Trophoblast cell (in vitro differentiated cells and primary cell): Measurements from ENCODE around the gene CACNA1D.

Experiments
- DNase-seq, 2 donors: peaks; one replicate each; pipeline ENCODE4 v3.0.0-alpha.2; 2016
- H2AFZ ChIP-seq: 2 replicates; pipeline ENCODE4 v1.6.1; 2013; ENCODE audit warnings: low read length, moderate library complexity, mild to moderate bottlenecking; ENCODE audit not compliant: insufficient read depth, poor library complexity
- H2AK5ac ChIP-seq: 2 replicates; pipeline ENCODE4 v1.6.1; 2013; ENCODE audit warnings: mild to moderate bottlenecking, low read length
- H2BK120ac ChIP-seq: 2 replicates; pipeline ENCODE4 v1.6.1; 2013; ENCODE audit warnings: low read length, mild to moderate bottlenecking, moderate library complexity; ENCODE audit not compliant: insufficient read depth, poor library complexity
- H2BK12ac ChIP-seq: 2 replicates; pipeline ENCODE4 v1.6.1; 2013; ENCODE audit warnings: mild to moderate bottlenecking, low read length, moderate library complexity
- H2BK5ac ChIP-seq: 2 replicates; pipeline ENCODE4 v1.6.1; 2013; ENCODE audit warnings: low read length, low read depth, moderate library complexity, mild to moderate bottlenecking; ENCODE audit not compliant: poor library complexity
- H3K14ac ChIP-seq: 2 replicates; pipeline ENCODE4 v1.6.1; 2013; ENCODE audit warnings: mild to moderate bottlenecking, low read length
- H3K18ac ChIP-seq: 2 replicates; pipeline ENCODE4 v1.6.1; 2013; ENCODE audit warnings: mild to moderate bottlenecking, low read length
- H3K23ac ChIP-seq: 2 replicates; pipeline ENCODE4 v1.6.1; 2013; ENCODE audit warnings: low read length
- H3K27ac ChIP-seq: 2 replicates; pipeline ENCODE4 v1.5.1; 2013; ENCODE audit warnings: low read depth, mild to moderate bottlenecking, inconsistent platforms, low read length, moderate library complexity
- H3K27me3 ChIP-seq: 2 replicates; pipeline ENCODE4 v1.6.1; 2013; ENCODE audit warnings: inconsistent platforms, mild to moderate bottlenecking, low read length, moderate library complexity; ENCODE audit not compliant: insufficient read depth
- H3K36me3 ChIP-seq, 2 experiments: 1 replicate in 1 of 2; 2 replicates in 1 of 2; pipeline ENCODE4 v1.6.1; 2013; ENCODE audit warnings: low read length in 2 of 2, mild to moderate bottlenecking in 2 of 2, moderate library complexity in 1 of 2; ENCODE audit not compliant: insufficient read depth in 2 of 2, control insufficient read depth in 1 of 2
- H3K4ac ChIP-seq: 2 replicates; pipeline ENCODE4 v1.6.1; 2013; ENCODE audit warnings: low read depth, mild to moderate bottlenecking, low read length, moderate library complexity
- H3K4me1 ChIP-seq, 2 experiments: 1 replicate in 1 of 2; 2 replicates in 1 of 2; pipeline ENCODE4 v1.6.1; 2013; ENCODE audit warnings: low read length in 2 of 2, mild to moderate bottlenecking in 2 of 2, moderate library complexity in 1 of 2; ENCODE audit not compliant: insufficient read depth in 2 of 2, control insufficient read depth in 1 of 2
- H3K4me2 ChIP-seq: 2 replicates; pipeline ENCODE4 v1.6.1; 2013; ENCODE audit warnings: inconsistent platforms, mild to moderate bottlenecking, low read length, moderate library complexity
- H3K4me3 ChIP-seq: 2 replicates; pipeline ENCODE4 v1.5.1; 2013; ENCODE audit warnings: mild to moderate bottlenecking, low read depth, low read length, inconsistent platforms
- H3K79me1 ChIP-seq: one replicate; pipeline ENCODE4 v1.6.1; 2013; ENCODE audit warnings: low read length
- H3K79me2 ChIP-seq: 2 replicates; pipeline ENCODE4 v1.6.1; 2013; ENCODE audit warnings: low read length, mild to moderate bottlenecking; ENCODE audit not compliant: control insufficient read depth, insufficient read depth, poor library complexity
- H3K9ac ChIP-seq: 2 replicates; pipeline ENCODE4 v1.6.1; 2013; ENCODE audit warnings: mild to moderate bottlenecking, low read length
- H3K9me3 ChIP-seq: 2 replicates; pipeline ENCODE4 v1.6.1; 2013; ENCODE audit warnings: low read depth, mild to moderate bottlenecking, control low read depth, inconsistent platforms, low read length; ENCODE audit not compliant: insufficient read depth
- H4K12ac ChIP-seq: 2 replicates; pipeline ENCODE4 v1.6.1; 2013; ENCODE audit warnings: low read depth, mild to moderate bottlenecking, low read length, moderate library complexity
- H4K8ac ChIP-seq: 2 replicates; pipeline ENCODE4 v1.6.1; 2013; ENCODE audit warnings: low read depth, mild to moderate bottlenecking, low read length, moderate library complexity
- H4K91ac ChIP-seq: one replicate; pipeline ENCODE4 v1.6.1; 2013; ENCODE audit warnings: low read depth, mild to moderate bottlenecking, low read length, moderate library complexity
- WGBS: extraction: QIAGEN DNeasy Blood & Tissue Kit; methylation state at CpG from one replicate; pipeline ENCODE4 v1.1.7; 2013; ENCODE audit warnings: missing lambda C conversion rate; ENCODE audit not compliant: insufficient read length, insufficient coverage; ENCODE audit errors: extremely low coverage; 5-methylcytosine and 5-hydroxymethylcytosine counted together

CACNA1D gene

GRCh38 chr3:53754325-53754724 is 259.9 kb downstream of the CACNA1D start:
- WGBS = no CpG with 5 or more reads among the region's 9 CpGs
- H3K18ac ChIP-seq = no peak overlapping the region
- no peaks in the 10 kb centered on the region for H3K9me3 ChIP-seq
- no peaks in the 10 kb centered on the region for H3K36me3 ChIP-seq
- H3K4me3 ChIP-seq = no peak overlapping the region
- H2AK5ac ChIP-seq = no peak overlapping the region
- no peak overlapping the region for H2BK5ac ChIP-seq
- H3K27ac ChIP-seq = no peak overlapping the region
- H4K12ac ChIP-seq = no peak overlapping the region
- H2BK120ac ChIP-seq = no peak overlapping the region
- no peak overlapping the region for H4K8ac ChIP-seq
- H3K79me1 ChIP-seq = no peaks in the 10 kb centered on the region
- H3K14ac ChIP-seq = no peak overlapping the region
- no peak overlapping the region for H3K4ac ChIP-seq
- no peaks in the 10 kb centered on the region for H3K27me3 ChIP-seq
- no peak overlapping the region for H4K91ac ChIP-seq
- H3K23ac ChIP-seq = no peak overlapping the region
- H3K4me1 ChIP-seq = no peaks in the 10 kb centered on the region
- no peak overlapping the region for H2BK12ac ChIP-seq
- H3K9ac ChIP-seq = no peak overlapping the region
- no peak for DNase-seq
- H2AFZ ChIP-seq = no peak overlapping the region
- H3K79me2 ChIP-seq = no peaks in the 10 kb centered on the region
- H3K4me2 ChIP-seq = no peak overlapping the region

- no peak overlapping the region for H3K4ac ChIP-seq
- H4K12ac ChIP-seq = no peak overlapping the region
- H3K27me3 ChIP-seq = no peaks in the 10 kb centered on the region
- no CpG with 5 or more reads among the region's 3 CpGs for WGBS
- no peak overlapping the region for H3K4me2 ChIP-seq
- no peak overlapping the region for H3K27ac ChIP-seq
- H4K8ac ChIP-seq = no peak overlapping the region
- H2AFZ ChIP-seq = no peak overlapping the region
- no peak overlapping the region for H3K9ac ChIP-seq
- H2BK12ac ChIP-seq = no peak overlapping the region
- H3K18ac ChIP-seq = no peak overlapping the region
- no peaks in the 10 kb centered on the region for H3K79me2 ChIP-seq
- H3K14ac ChIP-seq = no peak overlapping the region
- H3K79me1 ChIP-seq = no peaks in the 10 kb centered on the region
- H3K9me3 ChIP-seq = peaks cover 1% of the 10 kb centered on the region
- H4K91ac ChIP-seq = no peak overlapping the region
- no peak overlapping the region for H3K4me3 ChIP-seq
- H3K4me1 ChIP-seq = no peaks in the 10 kb centered on the region
- no peaks in the 10 kb centered on the region for H3K36me3 ChIP-seq
- DNase-seq = no peak
- H3K23ac ChIP-seq = no peak overlapping the region
- no peak overlapping the region for H2BK5ac ChIP-seq
- H2BK120ac ChIP-seq = no peak overlapping the region
- no peak overlapping the region for H2AK5ac ChIP-seq
Observed at GRCh38 chr3:53758846-53759245, 264.4 kb downstream of the CACNA1D start.

GRCh38 chr3:53763353-53763752 is 268.9 kb downstream of the CACNA1D start:
- H4K12ac ChIP-seq = no peak overlapping the region
- no peak overlapping the region for H2BK120ac ChIP-seq
- H3K4me1 ChIP-seq = no peaks in the 10 kb centered on the region
- no peak overlapping the region for H2BK12ac ChIP-seq
- WGBS = no CpG with 5 or more reads among the region's 7 CpGs
- H3K4me2 ChIP-seq = no peak overlapping the region
- no peaks in the 10 kb centered on the region for H3K79me2 ChIP-seq
- H3K9ac ChIP-seq = no peak overlapping the region
- H3K27ac ChIP-seq = no peak overlapping the region
- H4K8ac ChIP-seq = no peak overlapping the region
- no peak overlapping the region for H3K4me3 ChIP-seq
- no peak overlapping the region for H3K4ac ChIP-seq
- no peak overlapping the region for H3K14ac ChIP-seq
- no peak overlapping the region for H2AFZ ChIP-seq
- H3K36me3 ChIP-seq = no peaks in the 10 kb centered on the region
- no peaks in the 10 kb centered on the region for H3K79me1 ChIP-seq
- no peak overlapping the region for H3K23ac ChIP-seq
- H2AK5ac ChIP-seq = no peak overlapping the region
- DNase-seq = no peak
- H2BK5ac ChIP-seq = no peak overlapping the region
- H4K91ac ChIP-seq = no peak overlapping the region
- H3K27me3 ChIP-seq = no peaks in the 10 kb centered on the region
- peaks cover 1% of the 10 kb centered on the region for H3K9me3 ChIP-seq
- no peak overlapping the region for H3K18ac ChIP-seq

- no peaks in the 10 kb centered on the region for H3K36me3 ChIP-seq
- no peak overlapping the region for H3K9ac ChIP-seq
- H4K8ac ChIP-seq = no peak overlapping the region
- no peak overlapping the region for H3K4me3 ChIP-seq
- H3K79me2 ChIP-seq = no peaks in the 10 kb centered on the region
- no peak overlapping the region for H4K12ac ChIP-seq
- no peak overlapping the region for H3K4ac ChIP-seq
- H3K23ac ChIP-seq = no peak overlapping the region
- no peak overlapping the region for H4K91ac ChIP-seq
- no peak overlapping the region for H3K18ac ChIP-seq
- no peak overlapping the region for H2AFZ ChIP-seq
- no peak overlapping the region for H2BK120ac ChIP-seq
- no peak overlapping the region for H2AK5ac ChIP-seq
- H3K27me3 ChIP-seq = no peaks in the 10 kb centered on the region
- H3K14ac ChIP-seq = no peak overlapping the region
- no peak overlapping the region for H3K27ac ChIP-seq
- no peak for DNase-seq
- H2BK5ac ChIP-seq = no peak overlapping the region
- peaks cover 1% of the 10 kb centered on the region for H3K9me3 ChIP-seq
- H2BK12ac ChIP-seq = no peak overlapping the region
- H3K79me1 ChIP-seq = no peaks in the 10 kb centered on the region
- WGBS = no CpG with 5 or more reads among the region's 14 CpGs
- no peak overlapping the region for H3K4me2 ChIP-seq
- H3K4me1 ChIP-seq = no peaks in the 10 kb centered on the region
Observed at GRCh38 chr3:53764026-53764775, 269.8 kb downstream of the CACNA1D start.
